ENCODE results near the gene PJA2.

- no peak for TF ChIP-seq POLR2A (IDR thresholded peaks at IDR 0.05)
- TF ChIP-seq, protein P1, sequence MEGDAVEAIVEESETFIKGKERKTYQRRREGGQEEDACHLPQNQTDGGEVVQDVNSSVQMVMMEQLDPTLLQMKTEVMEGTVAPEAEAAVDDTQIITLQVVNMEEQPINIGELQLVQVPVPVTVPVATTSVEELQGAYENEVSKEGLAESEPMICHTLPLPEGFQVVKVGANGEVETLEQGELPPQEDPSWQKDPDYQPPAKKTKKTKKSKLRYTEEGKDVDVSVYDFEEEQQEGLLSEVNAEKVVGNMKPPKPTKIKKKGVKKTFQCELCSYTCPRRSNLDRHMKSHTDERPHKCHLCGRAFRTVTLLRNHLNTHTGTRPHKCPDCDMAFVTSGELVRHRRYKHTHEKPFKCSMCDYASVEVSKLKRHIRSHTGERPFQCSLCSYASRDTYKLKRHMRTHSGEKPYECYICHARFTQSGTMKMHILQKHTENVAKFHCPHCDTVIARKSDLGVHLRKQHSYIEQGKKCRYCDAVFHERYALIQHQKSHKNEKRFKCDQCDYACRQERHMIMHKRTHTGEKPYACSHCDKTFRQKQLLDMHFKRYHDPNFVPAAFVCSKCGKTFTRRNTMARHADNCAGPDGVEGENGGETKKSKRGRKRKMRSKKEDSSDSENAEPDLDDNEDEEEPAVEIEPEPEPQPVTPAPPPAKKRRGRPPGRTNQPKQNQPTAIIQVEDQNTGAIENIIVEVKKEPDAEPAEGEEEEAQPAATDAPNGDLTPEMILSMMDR (IDR thresholded peaks at IDR 0.05): no peak
Observed at GRCh38 chr5:109335114-109335513, 74.7 kb downstream of the PJA2 start.
